NCI-H82 (cell line): ENCODE measurements around the gene ERLIN1.

Source experiments
- DNase-seq: peaks from one replicate; lab custom pipeline; 2025; lab: John Stamatoyannopoulos, UW

ERLIN1 gene

GRCh38 chr10:100185364-100186252 lies at the start of gene ERLIN1:
Gene ERLIN1 (minus strand): TSS chr10:100186029. CDS start chr10:100185626, 403 bp downstream.
- peak; percentile 94 for DNase-seq

DNA sequence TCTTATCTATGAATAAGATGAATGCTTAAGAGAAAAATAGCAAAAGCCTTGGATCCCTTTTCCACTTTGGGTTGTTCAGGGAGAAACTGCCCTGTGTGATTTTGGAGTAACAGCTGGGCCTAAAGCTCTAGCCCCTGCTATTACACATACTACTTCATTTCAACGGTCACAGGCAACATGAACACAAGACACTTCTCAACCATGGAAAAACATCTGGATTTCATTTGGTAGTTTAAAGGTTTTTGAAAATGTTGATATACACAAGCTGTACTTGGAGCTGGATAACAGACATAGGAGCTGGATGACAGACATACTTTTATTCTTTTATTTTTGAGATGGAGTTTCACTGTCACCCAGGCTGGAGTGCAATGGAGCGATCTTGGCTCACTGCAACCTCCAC lies 46.3 kb upstream of the ERLIN1 start:
- no peak for DNase-seq

DNA sequence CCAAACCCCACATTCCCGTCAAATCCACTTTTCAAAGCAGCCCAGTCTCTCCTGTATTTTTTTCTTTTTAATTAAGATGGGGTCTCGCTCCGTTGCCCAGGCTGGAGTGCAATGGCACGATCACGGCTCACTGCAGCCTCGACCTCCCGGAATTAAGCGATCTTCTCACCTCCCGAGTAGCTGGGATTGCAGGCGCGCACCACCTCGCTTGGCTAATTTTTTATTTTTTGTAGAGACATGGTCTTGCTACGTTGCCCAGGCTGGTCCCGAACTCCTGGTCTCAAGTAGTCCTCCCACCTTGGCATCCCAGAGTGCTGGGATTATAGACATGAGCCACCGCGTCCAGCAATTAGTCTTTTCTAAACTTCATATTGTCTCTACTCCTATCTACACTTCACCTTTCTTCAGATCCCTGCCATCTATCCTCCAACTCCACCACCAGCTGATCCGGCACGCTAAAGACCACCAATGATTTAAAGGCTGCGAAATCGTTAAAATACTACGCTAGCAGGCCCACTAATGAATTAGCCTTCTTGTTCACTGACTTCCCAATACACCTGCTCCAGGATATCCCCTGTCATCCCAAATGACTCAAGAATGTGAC lies 44.1 kb upstream of the ERLIN1 start:
- DNase-seq: no peak

DNA sequence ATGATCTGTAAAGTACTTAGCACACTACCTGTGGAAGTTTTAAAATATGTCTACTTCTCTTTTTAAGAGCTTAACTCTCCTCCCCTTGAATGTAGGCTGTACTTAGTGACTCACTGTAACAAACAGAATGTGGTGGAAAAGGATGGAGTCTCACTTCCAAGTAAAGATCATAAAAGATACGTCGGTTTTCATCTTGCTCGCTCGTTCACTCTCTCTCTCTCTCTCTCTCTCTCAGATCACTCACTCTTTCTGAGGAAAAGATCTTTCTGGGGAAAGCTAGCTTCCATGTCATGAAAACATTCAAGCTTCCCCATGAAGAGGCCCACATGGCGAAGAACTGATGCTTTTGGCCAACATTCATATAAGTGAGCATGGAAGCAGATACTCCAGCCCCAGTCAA lies 38.0 kb upstream of the ERLIN1 start:
- DNase-seq: no peak

- no peak for DNase-seq
These were observed 36.7 kb upstream of the ERLIN1 start for GRCh38 chr10:100222529-100222928.

GRCh38 chr10:100216006-100216405 lies 30.2 kb upstream of the ERLIN1 start:
- no peak for DNase-seq

GRCh38 chr10:100209303-100209702 lies 23.5 kb upstream of the ERLIN1 start:
- no peak for DNase-seq

GRCh38 chr10:100208276-100208675 lies 22.4 kb upstream of the ERLIN1 start:
- DNase-seq: no peak

- peak; percentile 74 for DNase-seq
These were observed 18.5 kb upstream of the ERLIN1 start for GRCh38 chr10:100204370-100204769.

GRCh38 chr10:100201549-100201948 lies 15.7 kb upstream of the ERLIN1 start:
- no peak for DNase-seq

- DNase-seq: no peak
These were observed 8.9 kb upstream of the ERLIN1 start for GRCh38 chr10:100194711-100195110.

DNA sequence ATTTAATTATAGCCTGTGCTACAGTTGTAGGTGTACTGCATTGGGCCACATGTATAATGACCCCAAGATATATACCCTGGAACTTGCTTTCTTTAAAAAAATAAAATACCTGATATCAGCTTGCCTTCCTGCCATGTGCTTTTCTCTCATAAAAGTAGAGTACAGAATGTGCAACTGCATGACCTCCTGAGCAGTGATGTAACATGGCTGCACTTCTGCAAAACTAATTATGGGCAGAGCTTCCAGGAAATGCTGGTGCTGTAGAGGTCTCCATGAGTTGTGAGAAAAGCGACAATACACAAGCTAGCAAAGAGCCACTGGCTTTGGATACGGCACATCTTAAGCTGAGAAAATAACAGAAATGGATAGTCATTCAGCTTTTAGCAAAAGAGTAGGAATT lies 6.5 kb upstream of the ERLIN1 start:
- no peak for DNase-seq

- DNase-seq: peak; percentile 80
These were observed 704 bp upstream of the ERLIN1 start for GRCh38 chr10:100186253-100187212.

GRCh38 chr10:100184840-100185239 lies 989 bp downstream of the ERLIN1 start:
- DNase-seq: peak; percentile 62

GRCh38 chr10:100184426-100184825 lies 1.4 kb downstream of the ERLIN1 start:
- DNase-seq: no peak

DNA sequence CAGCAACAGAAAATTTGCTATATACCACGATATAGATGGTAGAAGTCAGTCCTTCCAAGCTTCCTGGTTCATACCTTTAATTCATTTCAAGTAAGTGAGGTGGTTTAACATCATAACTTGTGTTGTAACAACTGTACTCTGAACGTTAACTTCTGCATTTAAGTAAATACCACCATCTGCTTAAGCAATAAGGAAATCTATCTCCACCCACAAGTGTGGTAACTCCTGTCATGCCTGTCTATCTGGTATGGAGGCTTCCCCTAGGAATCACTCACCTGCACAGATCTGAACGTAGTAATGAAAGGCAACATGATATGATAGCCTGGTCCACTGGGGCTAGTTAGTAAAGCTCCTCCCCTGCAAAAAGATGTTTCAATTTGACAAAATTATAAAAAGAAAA lies 2.3 kb downstream of the ERLIN1 start:
- peak; percentile 30 for DNase-seq

GRCh38 chr10:100182908-100183307 lies 2.9 kb downstream of the ERLIN1 start:
- peak; percentile 76 for DNase-seq

- DNase-seq: no peak
These were observed 3.5 kb downstream of the ERLIN1 start for GRCh38 chr10:100182281-100182680.

- DNase-seq: no peak
These were observed 10.0 kb downstream of the ERLIN1 start for GRCh38 chr10:100175875-100176274.

GRCh38 chr10:100174699-100175677 lies 10.8 kb downstream of the ERLIN1 start:
- DNase-seq: no peak

GRCh38 chr10:100173035-100173434 lies 12.8 kb downstream of the ERLIN1 start:
- no peak for DNase-seq
